EL (cell line): Measurements from ENCODE around the gene TWNK.
A peak's percentile ranks its signal among the peaks of the same experiment; 100 is the strongest.

Experiments used
- DNase-seq: peaks from one replicate; pipeline ENCODE4 v3.0.0-alpha.2; 2016

TWNK gene

GRCh38 chr10:101013365-101013825 is 26.1 kb downstream of the TWNK start:
- DNase-seq, result no peak

GRCh38 chr10:101014230-101014884 is 27.0 kb downstream of the TWNK start:
- peak; percentile 71 for DNase-seq

GRCh38 chr10:101014966-101015581 is 27.7 kb downstream of the TWNK start:
- DNase-seq, result peak; percentile 85

GRCh38 chr10:101015582-101015973 is 28.2 kb downstream of the TWNK start:
- DNase-seq, result no peak

GRCh38 chr10:101016814-101017213 is 29.5 kb downstream of the TWNK start:
- DNase-seq, result no peak

- no peak for DNase-seq
Observed at GRCh38 chr10:101018118-101018599, 30.8 kb downstream of the TWNK start.

- DNase-seq, result peak; percentile 81
Observed at GRCh38 chr10:101018600-101019439, 31.5 kb downstream of the TWNK start.

GRCh38 chr10:101019440-101019703 is 32.0 kb downstream of the TWNK start:
- no peak for DNase-seq

- DNase-seq, result no peak
Observed at GRCh38 chr10:101020427-101021075, 33.2 kb downstream of the TWNK start.

- no peak for DNase-seq
Observed at GRCh38 chr10:101021239-101021638, 33.9 kb downstream of the TWNK start.

GRCh38 chr10:101021692-101022251 is 34.4 kb downstream of the TWNK start:
- DNase-seq, result no peak

- no peak for DNase-seq
Observed at GRCh38 chr10:101022967-101023705, 35.8 kb downstream of the TWNK start.

- DNase-seq, result no peak
Observed at GRCh38 chr10:101027106-101027720, 39.9 kb downstream of the TWNK start.

GRCh38 chr10:101028446-101029337 is 41.3 kb downstream of the TWNK start:
- DNase-seq, result no peak

GRCh38 chr10:101029520-101030295 is 42.4 kb downstream of the TWNK start:
- DNase-seq, result no peak

- peak; percentile 48 for DNase-seq
Observed at GRCh38 chr10:101030496-101031127, 43.3 kb downstream of the TWNK start.

- DNase-seq, result peak; percentile 91
Observed at GRCh38 chr10:101031128-101031795, 43.9 kb downstream of the TWNK start, which contains the start of the genes PDZD7 and SFXN3. Gene PDZD7 (minus strand): TSS chr10:101031129. CDS start chr10:101030219, 910 bp downstream. Gene SFXN3 (plus strand): TSS chr10:101031234. CDS start chr10:101034695, 3,461 bp downstream.
